ENCODE measurements around the gene CASKIN2. TPM values are rescaled to one million over a fixed set of nuclear protein-coding genes. Genes with fewer than 3 reads are reported as not detected.

CASKIN2 gene
- total and polyA plus RNA-seq, 2 of the 4 experiments (the other 2 are of a cell fraction): 2.9 to 6.9 TPM

DNA sequence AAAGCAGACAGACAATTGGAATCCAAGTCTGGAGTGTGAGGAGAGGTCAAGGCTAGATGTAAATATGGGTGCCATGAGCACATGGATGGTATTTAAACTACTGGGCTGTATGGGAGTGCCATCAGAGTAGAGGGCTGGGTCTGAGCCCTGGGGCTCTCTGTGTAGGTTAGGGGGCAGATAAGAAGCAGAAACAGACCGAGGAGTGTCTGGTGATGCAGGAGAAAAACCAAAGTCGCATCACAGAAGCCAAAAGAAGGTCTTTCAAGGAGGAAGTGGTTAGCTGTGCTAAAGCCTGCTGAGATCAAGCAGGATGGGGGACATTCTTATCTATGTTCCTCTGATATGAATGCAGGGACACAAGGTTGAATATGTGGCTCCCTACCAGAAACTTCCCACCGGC lies 2.9 kb upstream of the CASKIN2 start:
- Histone ChIP-seq H4K5ac (ENCODE audit: low read depth, low read length) (no peak overlapping the region), H4K91ac (ENCODE audit: insufficient read depth, low read depth, low read length) (no peak overlapping the region), H3K9me3 (ENCODE audit: control insufficient read depth, insufficient read depth, low read length) (no peaks in the 10 kb centered on the region), H3K23ac (ENCODE audit: low read depth, low read length) (no peak overlapping the region), H3K27ac (ENCODE audit: insufficient read depth, low read length) (no peak overlapping the region), H3K14ac (replicated peaks; ENCODE audit: low read depth, low read length) (no peak overlapping the region), H3K9me1 (ENCODE audit: insufficient read depth, low read length) (peaks cover 8% of the 10 kb centered on the region; the same call in 1 of the 2 replicates), H2BK5ac (ENCODE audit: low read depth, low read length, poor library complexity, severe bottlenecking) (no peak overlapping the region), H2BK15ac (ENCODE audit: low read depth, low read length) (no peak overlapping the region), H4K8ac (ENCODE audit: low read depth in 2 of 2, low read length in 2 of 2) (no peak overlapping the region), H3K4me3 (ENCODE audit: insufficient read depth, low read depth, low read length) (no peak overlapping the region), H3K4me2 (ENCODE audit: low read depth, low read length) (no peak overlapping the region), H3K9ac (ENCODE audit: low read depth, low read length) (no peak overlapping the region), H3K56ac (ENCODE audit: extremely low read depth, insufficient read depth, low read length) (no peak overlapping the region), H2BK120ac (ENCODE audit: low read depth, low read length) (no peak overlapping the region), H2AK5ac (ENCODE audit: low read depth, low read length) (no peak overlapping the region), H3K4me1 (ENCODE audit: control insufficient read depth, insufficient read depth, low read length) (0 out of 2 replicates have a peak, but pooled peaks cover 4% of the 10 kb centered on the region), H3K4ac (ENCODE audit: low read depth, low read length) (no peak overlapping the region), H2BK20ac (ENCODE audit: low read depth, low read length) (no peak overlapping the region), H3K27me3 (ENCODE audit: control insufficient read depth, insufficient read depth, low read length) (no peaks in the 10 kb centered on the region), H4K20me1 (ENCODE audit: insufficient read depth, low read length) (peaks cover 14% of the 10 kb centered on the region), H2AFZ (replicated peaks; ENCODE audit: low read length, poor library complexity) (no peak overlapping the region), H2AK9ac (replicated peaks; ENCODE audit: low read depth, low read length, poor library complexity) (no peak overlapping the region), H3K36me3 (ENCODE audit: control insufficient read depth, insufficient read depth, low read length) (peaks cover 7% of the 10 kb centered on the region; the same call in 1 of the 2 replicates), H3K79me1 (ENCODE audit: low read depth in 1 of 2, low read length in 2 of 2) (peaks cover 21 to 34% of the 10 kb centered on the region in 2 experiments), H3K18ac (ENCODE audit: low read depth, low read length) (no peak overlapping the region)
- in situ Hi-C loops (cut with MboI; ENCODE audit: low sequenced_read_pairs): no loop called here
- dilution Hi-C loops (cut with HindIII; ENCODE audit: low sequenced_read_pairs, unreplicated experiment): no loop called here
- POLR2A ChIA-PET (ENCODE audit: unreplicated experiment): interaction anchor here (0.5 to 0.7 kb wide), 2 partner anchors 67 to 592 kb away, joined by 3 to 4 read pairs; no protein-coding TSS in a partner anchor
- intact Hi-C loops (cut with micrococcal nuclease): loop anchor here (5.0 to 10.0 kb wide), 3 partner anchors 114 to 243 kb away; partner anchors contain the start of genes MIF4GD and SMIM5
- ATAC-seq (ENCODE audit: low read depth) (no peak), DNase-seq (no peak)
- CTCF ChIA-PET: interaction anchor here (0.9 kb wide), 1 partner anchor 230 kb away, joined by 3 read pairs; no protein-coding TSS in a partner anchor
- TF ChIP-seq MAFK (IDR thresholded peaks at IDR 0.05; ENCODE audit: low read depth, low read length) (no peak), RCOR1 (IDR thresholded peaks at IDR 0.05; ENCODE audit: insufficient replicate concordance, low read length) (no peak), RAD21 (IDR thresholded peaks at IDR 0.05; ENCODE audit: low read length) (no peak), SMC3 (IDR thresholded peaks at IDR 0.05; ENCODE audit: low read depth, low read length) (no peak), FOS (IDR thresholded peaks at IDR 0.05; ENCODE audit: low read depth, low read length) (no peak), MXI1 (IDR thresholded peaks at IDR 0.05; ENCODE audit: borderline replicate concordance, low read depth, low read length) (no peak), RFX5 (IDR thresholded peaks at IDR 0.05; ENCODE audit: low read depth, low read length) (no peak), NFE2L2 (IDR thresholded peaks at IDR 0.05; ENCODE audit: low read depth, low read length) (no peak)
- TF ChIP-seq, protein P1, sequence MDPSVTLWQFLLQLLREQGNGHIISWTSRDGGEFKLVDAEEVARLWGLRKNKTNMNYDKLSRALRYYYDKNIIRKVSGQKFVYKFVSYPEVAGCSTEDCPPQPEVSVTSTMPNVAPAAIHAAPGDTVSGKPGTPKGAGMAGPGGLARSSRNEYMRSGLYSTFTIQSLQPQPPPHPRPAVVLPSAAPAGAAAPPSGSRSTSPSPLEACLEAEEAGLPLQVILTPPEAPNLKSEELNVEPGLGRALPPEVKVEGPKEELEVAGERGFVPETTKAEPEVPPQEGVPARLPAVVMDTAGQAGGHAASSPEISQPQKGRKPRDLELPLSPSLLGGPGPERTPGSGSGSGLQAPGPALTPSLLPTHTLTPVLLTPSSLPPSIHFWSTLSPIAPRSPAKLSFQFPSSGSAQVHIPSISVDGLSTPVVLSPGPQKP (IDR thresholded peaks at IDR 0.05; ENCODE audit: borderline replicate concordance, low read depth, low read length): no peak
- WGBS, 2 experiments (ENCODE audit: extremely low coverage in 2 of 2, insufficient read length in 1 of 2): no CpG with 5 or more reads among the region's 3 CpGs
- BruUV-seq (replicated peaks): no TSS peak

Data from IMR-90 (cell line).